Stomach (tissue), 9 donors: ENCODE measurements around the gene CACNG5. TPM values are rescaled to one million over a fixed set of nuclear protein-coding genes. Genes with fewer than 3 reads are reported as not detected.

Source experiments
- DNase-seq, 2 donors: peaks; one replicate each; pipeline versions ENCODE4 v3.0.0 to v3.0.0-alpha.2; 2013 to 2019
- H3K27ac ChIP-seq, 5 donors: fragments of 200-600 bp in 4 of 5; sonication (generic) in 4 of 5; one replicate each; pipeline ENCODE4 v1.5.1; 2013 to 2019; ENCODE audit warnings: mild to moderate bottlenecking in 1 of 5, moderate library complexity in 1 of 5
- H3K27me3 ChIP-seq, 3 donors: fragments of 200-600 bp; sonication (generic); one replicate each; pipeline ENCODE4 v1.5.1; 2017 to 2019; ENCODE audit warnings: mixed run types in 1 of 3
- H3K36me3 ChIP-seq, 4 donors: fragments of 200-600 bp; sonication (generic); 1 replicate in 3 of 4; 2 replicates in 1 of 4; pipeline ENCODE4 v1.5.1; 2016 to 2019
- H3K4me1 ChIP-seq, 4 donors: fragments of 200-600 bp; sonication (generic); one replicate each; pipeline ENCODE4 v1.5.1; 2016 to 2019
- H3K4me3 ChIP-seq, 4 donors: fragments of 200-600 bp; sonication (generic) in 3 of 4; one replicate each; pipeline ENCODE4 v1.5.1; 2016 to 2019; ENCODE audit warnings: mild to moderate bottlenecking in 1 of 4
- H3K9me3 ChIP-seq, 4 donors: fragments of 200-600 bp; sonication (generic); one replicate each; pipeline ENCODE4 v1.5.1; 2016 to 2019
- EP300 ChIP-seq: sonication (generic); formaldehyde crosslinking; IDR thresholded peaks from one replicate; pipeline ENCODE4 v1.6.1; 2017; ENCODE audit warnings: antibody characterized with exemption
- POLR2A ChIP-seq, 4 donors: fragments of 450-650 bp; IDR thresholded peaks; one replicate each; pipeline ENCODE4 v1.6.1; 2016; ENCODE audit warnings: antibody characterized with exemption in 4 of 4, control low read depth in 2 of 4, mild to moderate bottlenecking in 1 of 4, moderate library complexity in 1 of 4
- POLR2AphosphoS5 ChIP-seq, 3 donors: sonication (generic); formaldehyde crosslinking; IDR thresholded peaks; one replicate each; pipeline ENCODE4 v1.6.1; 2016; ENCODE audit warnings: antibody characterized with exemption in 3 of 3
- WGBS, 5 donors: extraction: QIAGEN DNeasy Blood & Tissue Kit in 3 of 5; methylation state at CpG; one replicate each; pipeline versions ENCODE4 v1.1.5 to v1.1.7; 2013 to 2018; 5-methylcytosine and 5-hydroxymethylcytosine counted together
- intact Hi-C: fragments of 100-400 bp; cut with DNase I; formaldehyde crosslinking; loops from one replicate; pipeline ENCODE4 v1.15.1; 2023; ENCODE audit warnings: low total_unique reads
- polyA plus RNA-seq, 3 donors: library from polyadenylated mRNA; stranded (reverse); fragments of 200-250 nt; gene quantifications; one replicate each; pipeline ENCODE4 v1.2.3, GENCODE V29; 2013
- total RNA-seq, 5 donors: library from RNA; depleted of rRNA; stranded (reverse); fragments of >200 nt; gene quantifications; one replicate each; pipeline versions ENCODE4 v1.1.0 to v1.2.3, GENCODE V29; 2014 to 2016
- TF ChIP-seq, protein P1 (sequence below), 7 experiments: fragments of 450-650 bp in 4 of 7; fragments of 200-600 bp in 3 of 7; sonication (generic) in 3 of 7; IDR thresholded peaks; one replicate each; pipeline ENCODE4 v1.5.1; 2016 to 2019; ENCODE audit warnings: antibody characterized with exemption in 7 of 7, control low read depth in 2 of 7, mild to moderate bottlenecking in 1 of 7
- donor health status: healthy with polysubstance abuse.
- donor health status: Bipolar disorder and iron deficiency.
- donor health status: healthy.

The CACNG5 gene
- total and polyA plus RNA-seq, 8 donors = not detected

DNA sequence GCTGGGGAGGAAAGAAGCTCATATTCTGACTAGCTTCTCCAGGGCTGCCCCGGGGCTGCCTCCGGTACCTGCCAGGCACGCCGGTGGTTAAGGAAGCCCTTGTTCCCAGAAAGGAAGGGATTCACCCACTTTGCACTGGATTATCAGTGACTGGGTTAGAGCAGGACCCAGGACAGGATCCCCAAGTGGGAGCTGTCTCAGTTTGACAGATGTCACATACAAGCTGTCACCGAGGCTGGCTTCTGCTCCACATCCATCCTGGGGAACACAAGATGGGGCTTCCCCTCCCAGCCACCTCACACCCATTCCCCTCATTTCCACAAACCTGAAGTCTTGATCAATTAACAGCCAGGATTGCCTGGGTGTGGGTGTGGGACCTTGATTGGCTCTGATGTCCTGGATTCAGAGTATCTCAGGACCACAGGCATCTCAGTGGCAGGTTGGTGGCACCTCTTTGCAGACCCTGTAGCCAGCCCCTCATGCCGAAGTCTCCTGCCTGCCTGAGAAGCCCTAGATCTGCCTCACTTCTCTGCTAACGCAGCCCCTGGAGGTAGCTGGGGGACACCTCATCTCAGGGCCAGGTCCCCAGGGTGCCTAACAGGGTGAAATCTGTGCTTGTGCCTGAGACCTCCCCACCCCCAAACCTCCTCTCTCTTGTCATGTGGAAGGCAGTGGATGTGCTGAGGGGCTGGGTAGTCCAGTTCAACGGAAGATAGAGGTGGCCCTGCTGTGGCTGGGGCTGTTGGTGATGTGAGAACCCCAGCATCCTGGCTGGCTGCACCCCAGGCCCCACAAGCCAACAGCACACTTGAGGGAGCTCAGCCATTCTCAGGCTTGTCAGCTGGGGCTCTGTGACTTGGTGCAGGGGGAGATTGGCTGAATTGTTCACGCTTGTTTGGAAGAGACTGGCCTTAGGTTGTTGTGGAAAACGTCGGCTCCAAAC is 1.4 kb downstream of the CACNG5 start:
- Histone ChIP-seq H3K4me1 (peaks cover 0 to 9% (median 3%) of the 10 kb centered on the region in 4 donors), H3K36me3 (no peaks in the 10 kb centered on the region), H3K27ac (no peak overlapping the region), H3K27me3 (peaks cover 7 to 81% (median 42%) of the 10 kb centered on the region in 3 donors), H3K9me3 (no peaks in the 10 kb centered on the region), H3K4me3 (no peak overlapping the region)
- no peak for DNase-seq
- TF ChIP-seq POLR2A (IDR thresholded peaks at IDR 0.05) (no peak), EP300 (no peak), POLR2AphosphoS5 (IDR thresholded peaks at IDR 0.05) (no peak)
- TF ChIP-seq, protein P1, sequence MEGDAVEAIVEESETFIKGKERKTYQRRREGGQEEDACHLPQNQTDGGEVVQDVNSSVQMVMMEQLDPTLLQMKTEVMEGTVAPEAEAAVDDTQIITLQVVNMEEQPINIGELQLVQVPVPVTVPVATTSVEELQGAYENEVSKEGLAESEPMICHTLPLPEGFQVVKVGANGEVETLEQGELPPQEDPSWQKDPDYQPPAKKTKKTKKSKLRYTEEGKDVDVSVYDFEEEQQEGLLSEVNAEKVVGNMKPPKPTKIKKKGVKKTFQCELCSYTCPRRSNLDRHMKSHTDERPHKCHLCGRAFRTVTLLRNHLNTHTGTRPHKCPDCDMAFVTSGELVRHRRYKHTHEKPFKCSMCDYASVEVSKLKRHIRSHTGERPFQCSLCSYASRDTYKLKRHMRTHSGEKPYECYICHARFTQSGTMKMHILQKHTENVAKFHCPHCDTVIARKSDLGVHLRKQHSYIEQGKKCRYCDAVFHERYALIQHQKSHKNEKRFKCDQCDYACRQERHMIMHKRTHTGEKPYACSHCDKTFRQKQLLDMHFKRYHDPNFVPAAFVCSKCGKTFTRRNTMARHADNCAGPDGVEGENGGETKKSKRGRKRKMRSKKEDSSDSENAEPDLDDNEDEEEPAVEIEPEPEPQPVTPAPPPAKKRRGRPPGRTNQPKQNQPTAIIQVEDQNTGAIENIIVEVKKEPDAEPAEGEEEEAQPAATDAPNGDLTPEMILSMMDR (IDR thresholded peaks at IDR 0.05) = no peak
- intact Hi-C loops = no loop called here
- 55 to 73% (median 67%) methylated on average over 10 to 11 of the region's 11 CpGs for WGBS, 5 donors

DNA sequence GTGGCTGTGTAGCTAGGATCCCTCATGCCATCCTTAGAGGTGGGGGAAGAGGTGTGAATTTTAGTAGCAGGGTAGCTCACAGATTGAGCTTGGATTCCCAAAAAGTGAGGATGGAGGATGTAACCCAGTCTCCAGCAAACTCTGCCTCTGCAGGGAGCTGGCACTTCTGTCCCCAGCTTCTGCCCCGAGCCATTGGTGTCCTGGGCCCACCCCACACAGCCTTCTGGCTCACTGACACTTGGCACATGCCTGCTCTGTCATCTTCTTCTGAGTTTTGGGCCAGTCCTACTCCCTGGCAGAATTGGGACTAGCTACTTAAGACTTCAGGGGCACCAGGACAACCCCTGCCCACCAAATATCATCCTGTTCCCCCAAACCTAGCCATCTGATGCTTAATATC is 2.3 kb downstream of the CACNG5 start:
- intact Hi-C loops = no loop called here
- TF ChIP-seq POLR2AphosphoS5 (IDR thresholded peaks at IDR 0.05) (no peak), POLR2A (IDR thresholded peaks at IDR 0.05) (no peak), EP300 (no peak)
- TF ChIP-seq, protein P1 (IDR thresholded peaks at IDR 0.05) = no peak

DNA sequence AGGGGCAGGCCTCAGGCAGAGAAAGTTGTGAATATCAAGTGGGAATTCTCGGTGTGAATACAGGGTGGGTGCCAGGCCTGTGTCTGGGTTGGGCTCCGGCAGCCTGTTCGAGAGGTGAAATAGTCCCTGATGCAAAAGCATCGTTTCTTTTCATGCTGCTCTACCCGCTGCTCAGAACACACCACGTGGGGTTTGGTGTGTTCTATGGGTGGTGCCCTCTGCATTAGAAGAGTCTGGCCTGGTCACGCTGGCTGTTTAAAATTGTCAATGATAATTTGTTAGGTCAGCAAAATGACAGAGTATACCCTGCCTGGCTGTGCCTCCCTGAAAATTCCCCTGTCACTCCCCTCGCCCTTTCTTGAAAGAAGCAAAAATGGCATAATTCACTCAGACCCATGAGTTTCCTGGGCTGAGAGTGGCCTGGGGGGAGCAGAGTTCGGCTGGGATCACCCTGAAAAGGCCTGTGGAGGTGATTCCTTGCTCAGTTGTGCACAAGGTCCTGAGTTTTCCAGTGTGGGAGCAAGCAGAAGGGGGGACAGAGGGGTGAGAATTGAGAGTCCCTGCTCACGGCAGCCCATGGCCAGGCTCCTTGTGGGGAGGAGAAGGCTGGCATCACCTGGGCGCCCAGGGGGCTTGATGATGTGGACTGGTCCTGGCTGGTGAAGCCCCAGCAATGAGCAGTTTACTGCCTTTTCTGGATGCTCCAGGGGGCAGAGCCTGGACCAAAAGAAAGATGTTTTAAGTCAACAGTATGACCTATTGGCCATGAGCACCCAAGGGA is 3.2 kb downstream of the CACNG5 start:
- H3K27me3 ChIP-seq = peaks cover 7 to 81% (median 35%) of the 10 kb centered on the region in 3 donors
- DNase-seq = no peak
- no peak overlapping the region for H3K27ac ChIP-seq
- H3K36me3 ChIP-seq = no peaks in the 10 kb centered on the region
- intact Hi-C loops = no loop called here
- no peak overlapping the region for H3K4me3 ChIP-seq
- no peak for TF ChIP-seq POLR2A (IDR thresholded peaks at IDR 0.05)
- TF ChIP-seq POLR2AphosphoS5 (IDR thresholded peaks at IDR 0.05) = no peak
- no peak for TF ChIP-seq EP300
- TF ChIP-seq, protein P1 (IDR thresholded peaks at IDR 0.05) = no peak
- peaks cover 0 to 9% (median 3%) of the 10 kb centered on the region in 4 donors for H3K4me1 ChIP-seq
- H3K9me3 ChIP-seq = no peaks in the 10 kb centered on the region
- 68 to 72% (median 69%) methylated on average over 11 of the region's 11 CpGs for WGBS, 5 donors

More for the DNA sequence above, 2.3 kb downstream of the CACNG5 start:
- 50 to 84% (median 69%) methylated on average over 1 of the region's 1 CpG for WGBS, 5 donors
- peaks cover 7 to 79% (median 35%) of the 10 kb centered on the region in 3 donors for H3K27me3 ChIP-seq
- DNase-seq = no peak
- peaks cover 0 to 9% (median 3%) of the 10 kb centered on the region in 4 donors for H3K4me1 ChIP-seq
- no peak overlapping the region for H3K4me3 ChIP-seq
- H3K36me3 ChIP-seq = no peaks in the 10 kb centered on the region
- no peaks in the 10 kb centered on the region for H3K9me3 ChIP-seq
- no peak overlapping the region for H3K27ac ChIP-seq

DNA sequence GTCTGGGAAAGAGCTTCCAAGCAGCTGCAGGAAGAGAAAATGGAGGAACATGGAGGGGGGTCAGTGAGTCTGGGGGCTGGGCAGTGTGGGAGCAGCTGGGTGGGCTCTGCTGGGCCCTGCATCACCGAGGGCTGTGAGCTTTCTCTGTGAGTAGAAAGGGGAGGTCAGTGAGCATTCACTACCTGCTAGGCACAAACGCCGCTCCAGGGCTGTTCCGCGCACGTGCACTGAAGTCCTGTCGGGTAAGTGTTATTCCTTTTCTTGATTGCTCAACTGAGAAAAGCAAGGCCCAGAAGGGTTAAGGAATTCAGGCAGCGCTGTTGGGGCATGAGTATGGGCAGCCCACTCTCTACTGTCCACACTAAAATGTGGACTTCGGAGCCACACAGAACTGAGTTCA is 4.7 kb downstream of the CACNG5 start:
- intact Hi-C loops = no loop called here
- Histone ChIP-seq H3K9me3 (no peaks in the 10 kb centered on the region), H3K27ac (no peak overlapping the region), H3K27me3 (peaks cover 7 to 72% (median 21%) of the 10 kb centered on the region in 3 donors), H3K36me3 (no peaks in the 10 kb centered on the region), H3K4me3 (no peak overlapping the region), H3K4me1 (peaks cover 0 to 8% (median 3%) of the 10 kb centered on the region in 4 donors)
- WGBS, 5 donors = 83 to 87% (median 84%) methylated on average over 8 to 9 of the region's 9 CpGs
- no peak for DNase-seq
- TF ChIP-seq EP300 (no peak), POLR2A (IDR thresholded peaks at IDR 0.05) (no peak)
- TF ChIP-seq, protein P1 (IDR thresholded peaks at IDR 0.05) = no peak
